ENCODE measurements around the gene ESYT2.

DNA sequence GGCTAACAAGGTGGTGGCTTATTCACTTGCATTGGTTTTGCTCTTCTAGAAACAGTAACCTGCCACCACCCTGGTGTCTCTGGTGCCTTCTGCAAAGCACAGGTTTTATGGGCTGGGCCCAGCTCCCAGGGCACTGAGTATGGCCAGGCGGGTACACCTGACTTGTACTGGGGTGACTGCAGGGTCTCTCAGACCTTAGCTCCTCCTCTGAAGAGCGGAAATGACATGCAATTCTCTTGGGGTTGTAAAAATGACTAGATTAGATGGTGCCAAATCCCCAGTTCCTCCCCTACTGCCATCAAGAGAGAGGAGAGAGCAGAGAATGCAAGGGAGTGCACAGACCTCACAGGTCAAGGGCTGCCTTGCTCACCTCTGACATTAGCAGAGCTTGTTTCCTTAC is 14.7 kb downstream of the ESYT2 start:
- no peak for TF ChIP-seq EZH2 (IDR thresholded peaks at IDR 0.05; ENCODE audit: low read length, missing control alignments)
- no peak for TF ChIP-seq CTCF (conservative IDR thresholded peaks at IDR 0.05 in 1 of 2, IDR thresholded peaks at IDR 0.05 in 1 of 2; ENCODE audit: low read depth in 1 of 2, low read length in 2 of 2)

Measured in fibroblast of lung (primary cell).